HG03196 (cell line): ENCODE data around the gene PKM.
"Not testable (repeated sequence)": the region's sequence is repeated elsewhere in the genome, so short reads cannot be mapped to it uniquely, and the experiment has no call there.

Experiments used
- ATAC-seq: cut with Tn5 transposase; IDR thresholded peaks from one replicate; pipeline ENCODE4 v1.9.1; 2021; ENCODE audit not compliant: unreplicated experiment

The PKM gene

GRCh38 chr15:72179950-72180581, 50.9 kb downstream of the PKM start:
- no peak for ATAC-seq

DNA sequence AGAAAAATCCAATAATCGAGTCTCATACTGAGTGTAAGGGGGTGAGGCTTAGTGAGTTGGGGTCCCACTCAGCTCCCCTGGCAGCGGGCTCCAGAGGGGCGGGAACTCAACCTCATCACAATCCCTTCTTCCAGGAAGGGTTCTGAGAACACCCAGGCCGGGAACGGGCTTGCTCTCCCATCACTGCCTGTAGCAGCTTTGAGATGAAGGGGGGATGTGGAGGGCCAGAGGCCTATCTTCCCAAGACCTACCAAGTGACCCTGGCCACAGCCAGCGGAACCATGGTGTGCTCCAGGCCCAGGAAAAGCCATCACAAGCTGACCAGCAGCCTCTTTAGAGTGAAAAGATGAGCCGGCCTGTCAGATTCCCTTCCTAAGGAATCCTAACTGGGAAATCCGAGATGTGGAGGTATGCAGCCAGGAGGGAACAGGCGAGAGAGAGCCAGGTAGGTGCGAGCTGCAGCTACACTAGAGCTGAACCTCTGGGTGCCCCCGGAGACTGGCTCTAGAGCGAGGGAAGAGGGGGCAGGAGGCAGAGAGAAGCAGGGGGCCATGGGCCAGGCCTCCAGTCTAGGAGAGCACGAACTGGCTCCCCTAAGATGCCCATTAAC, 51.9 kb downstream of the PKM start:
- ATAC-seq, result no peak

DNA sequence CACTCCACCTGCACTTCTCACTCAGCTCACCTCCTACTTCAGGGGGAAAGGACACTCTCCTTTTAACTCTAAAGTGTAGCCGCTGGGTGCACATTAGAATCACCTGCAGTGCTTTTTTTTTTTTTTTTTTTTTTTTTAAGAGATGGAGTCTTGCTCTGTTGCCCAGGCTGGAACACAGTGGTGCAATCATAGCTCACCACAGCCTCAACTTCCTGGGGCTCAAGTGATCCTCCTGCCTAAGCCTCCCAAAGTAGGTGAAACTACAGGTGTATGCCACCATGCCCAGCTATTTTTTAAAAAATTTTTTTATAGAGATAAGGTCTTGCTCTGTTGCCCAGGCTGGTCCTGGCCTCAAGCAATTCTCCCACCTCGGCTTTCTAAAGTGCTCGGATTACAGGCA, 54.2 kb downstream of the PKM start:
- no peak for ATAC-seq

GRCh38 chr15:72176159-72176558, 54.8 kb downstream of the PKM start:
- ATAC-seq, result no peak

GRCh38 chr15:72175186-72176044, 55.6 kb downstream of the PKM start:
- ATAC-seq, result no peak

DNA sequence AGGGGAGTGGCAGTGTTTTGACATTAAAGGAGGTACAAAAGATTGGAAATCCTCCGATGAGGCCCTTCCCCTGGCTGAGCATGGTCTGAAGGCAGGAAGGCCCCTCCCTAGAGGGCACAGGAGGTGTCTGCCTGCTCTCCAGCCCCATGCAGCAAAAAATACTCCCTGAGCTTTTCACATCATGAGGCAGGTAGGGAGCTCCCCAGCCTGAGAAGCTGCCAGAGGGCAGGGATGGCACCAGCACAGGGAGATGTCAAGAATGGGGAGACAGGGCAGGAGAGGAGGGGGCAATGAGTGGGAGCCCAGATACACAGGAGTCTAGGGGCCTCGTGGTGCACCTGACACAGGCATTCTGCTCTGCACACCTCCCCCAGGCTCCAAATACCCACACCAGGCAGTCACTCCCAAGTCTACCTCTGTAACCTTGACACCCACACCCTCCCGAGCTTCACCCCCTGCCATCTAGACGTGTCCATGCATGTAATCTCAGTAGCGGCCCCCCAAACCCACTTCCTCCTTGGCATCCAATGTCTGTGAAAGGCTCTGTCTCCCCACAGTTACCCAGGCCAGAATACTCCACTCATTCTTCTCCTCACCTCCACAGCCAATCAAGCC, 56.3 kb downstream of the PKM start:
- ATAC-seq, result no peak

- no peak for ATAC-seq
Measured at GRCh38 chr15:72173864-72174550, 57.0 kb downstream of the PKM start.

DNA sequence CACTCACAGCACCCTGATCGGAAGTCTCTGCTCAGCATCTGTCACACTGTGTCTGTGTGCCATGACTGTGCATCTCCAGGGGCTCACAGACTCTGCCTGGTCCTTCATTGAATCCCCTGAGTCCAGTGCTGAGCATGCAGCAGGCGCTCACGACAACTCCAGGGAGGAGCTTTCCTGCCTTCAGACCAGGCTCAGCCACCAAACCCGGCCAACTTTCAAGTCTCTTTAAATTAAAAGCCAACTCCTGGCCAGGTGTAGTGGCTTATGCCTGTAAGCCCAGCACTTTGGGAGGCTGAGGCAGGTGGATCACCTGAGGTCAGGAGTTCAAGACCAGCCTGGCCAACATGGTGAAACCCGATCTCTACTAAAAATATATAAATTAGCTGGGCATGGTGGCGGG, 57.6 kb downstream of the PKM start:
- ATAC-seq, result no peak

GRCh38 chr15:72172796-72173195, 58.2 kb downstream of the PKM start:
- ATAC-seq, result no peak

GRCh38 chr15:72171978-72172377, 59.0 kb downstream of the PKM start:
- not testable (repeated sequence) for ATAC-seq

DNA sequence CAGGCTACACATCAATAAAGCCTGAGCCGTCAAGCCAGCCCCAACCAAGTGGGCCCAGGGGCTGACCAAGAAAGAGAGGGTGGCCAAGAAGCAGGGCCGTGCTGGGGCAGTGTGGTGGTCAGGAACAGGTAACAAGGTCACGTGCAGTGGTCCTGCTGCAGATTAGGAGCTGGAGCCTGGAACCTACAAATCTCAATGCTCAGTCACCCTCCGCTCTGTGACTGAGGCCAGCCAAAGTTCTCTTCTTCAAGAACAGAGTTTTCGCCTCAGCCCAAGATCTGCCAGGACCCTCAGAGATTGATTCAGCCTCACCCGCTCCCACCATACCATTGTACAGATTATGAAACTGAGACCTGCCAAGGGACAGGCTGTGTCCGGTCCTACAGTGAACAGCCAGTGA, 60.3 kb downstream of the PKM start:
- ATAC-seq, result no peak

DNA sequence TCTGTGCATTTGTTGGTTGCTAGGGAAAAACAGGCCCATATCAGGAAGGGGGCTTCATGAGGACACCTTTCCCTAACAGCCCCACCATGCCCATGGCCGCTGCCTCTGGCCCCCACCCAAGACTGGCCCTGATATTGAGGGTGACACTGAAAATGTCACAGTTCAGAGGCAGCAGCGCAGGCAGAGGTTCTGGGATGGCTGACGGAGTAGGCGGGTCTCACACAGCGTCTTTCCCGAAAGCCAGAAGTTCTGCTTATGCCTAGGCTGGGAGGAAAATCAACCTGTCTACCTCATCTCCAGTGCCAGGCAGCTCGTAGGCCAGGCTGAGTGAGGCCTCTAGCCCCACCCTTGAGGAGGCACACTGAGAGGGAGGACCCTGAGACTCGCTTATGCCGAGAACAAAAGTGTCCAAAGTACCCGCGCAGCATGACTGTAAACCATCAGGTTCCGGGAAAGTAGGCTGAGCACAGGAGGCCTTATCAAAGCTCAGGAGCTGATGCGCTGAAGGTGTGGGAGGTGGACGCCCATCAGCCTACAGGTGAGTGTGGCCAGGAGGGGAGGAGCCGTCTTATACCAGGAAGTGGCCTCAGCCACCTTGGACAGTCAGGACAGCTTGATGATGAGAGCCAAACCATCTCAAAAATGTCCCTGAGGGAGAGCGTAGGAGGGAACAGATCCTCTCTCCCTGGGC, 60.9 kb downstream of the PKM start:
- ATAC-seq, result no peak

GRCh38 chr15:72169236-72169920, 61.6 kb downstream of the PKM start:
- no peak for ATAC-seq

GRCh38 chr15:72168808-72169190, 62.2 kb downstream of the PKM start:
- ATAC-seq, result no peak

GRCh38 chr15:72168131-72168807, 62.7 kb downstream of the PKM start:
- no peak for ATAC-seq

GRCh38 chr15:72167445-72167844, 63.5 kb downstream of the PKM start:
- no peak for ATAC-seq

GRCh38 chr15:72166716-72167417, 64.1 kb downstream of the PKM start:
- ATAC-seq, result no peak

GRCh38 chr15:72163719-72164118, 67.3 kb downstream of the PKM start:
- no peak for ATAC-seq

DNA sequence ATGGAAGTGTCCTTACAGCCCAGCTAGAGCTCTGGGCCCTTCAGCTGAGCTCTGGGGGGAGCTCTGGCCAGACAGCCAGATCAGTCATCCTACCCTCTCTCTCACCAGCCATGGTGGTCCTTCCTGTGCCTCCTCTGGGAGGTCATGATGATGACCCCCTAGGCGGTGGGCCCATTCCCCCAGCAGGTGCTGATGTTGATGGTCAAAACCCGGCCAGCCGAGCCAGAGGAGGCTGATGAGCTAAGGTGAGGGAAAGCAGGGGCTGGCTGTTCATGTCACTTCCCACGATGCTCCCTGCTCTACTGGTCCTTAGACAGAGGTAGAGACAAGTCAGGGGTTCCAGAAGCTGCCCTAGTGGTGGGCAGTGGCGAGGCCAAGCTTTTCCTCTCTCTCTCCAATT, 68.4 kb downstream of the PKM start:
- ATAC-seq, result no peak
